NOMO-1 treated with DMSO at 0.1 percent for 48 hours (cell line): ENCODE measurements around the gene GAS7.
"Not testable (repeated sequence)": the region's sequence is repeated elsewhere in the genome, so short reads cannot be mapped to it uniquely, and the experiment has no call there.

Source experiments
- DNase-seq: peaks from one replicate; lab custom pipeline; 2025; ENCODE audit not compliant: unreplicated experiment; lab: John Stamatoyannopoulos, UW

The GAS7 gene

DNA sequence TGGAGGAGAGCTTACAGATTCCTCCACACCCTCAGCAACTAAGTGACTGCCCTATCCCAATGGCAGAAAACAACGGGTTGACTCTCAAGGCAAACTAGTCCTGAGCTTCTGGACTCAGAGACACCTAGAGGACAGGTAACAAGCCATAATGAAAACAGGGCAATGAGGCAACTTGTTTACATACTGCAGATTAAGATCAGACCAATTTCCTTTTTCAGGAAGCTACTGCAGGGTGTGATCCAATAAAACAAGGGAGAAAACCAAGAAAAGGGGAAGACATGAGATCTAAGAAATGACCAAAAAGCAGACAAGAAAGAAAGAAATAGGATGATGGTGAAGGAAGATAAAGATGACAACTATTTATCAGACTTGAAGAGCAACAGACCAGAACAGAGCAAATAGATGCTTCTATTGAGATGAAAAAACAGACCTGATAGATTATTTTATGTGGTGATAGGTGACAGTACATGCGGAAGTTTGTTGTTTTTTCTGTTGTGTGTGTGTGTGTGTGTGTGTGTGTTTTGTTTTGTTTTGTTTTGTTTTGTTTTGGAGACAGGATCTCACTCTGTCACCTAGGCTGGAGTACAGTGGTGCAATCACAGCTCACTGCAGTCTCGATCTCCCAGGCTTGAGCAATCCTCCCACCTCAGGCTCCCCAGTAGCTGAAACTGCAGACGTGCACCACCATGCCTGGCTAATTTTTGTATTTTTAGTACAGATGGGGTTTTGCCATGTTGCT lies 120.7 kb downstream of the GAS7 start:
- DNase-seq: peak; percentile 8

DNA sequence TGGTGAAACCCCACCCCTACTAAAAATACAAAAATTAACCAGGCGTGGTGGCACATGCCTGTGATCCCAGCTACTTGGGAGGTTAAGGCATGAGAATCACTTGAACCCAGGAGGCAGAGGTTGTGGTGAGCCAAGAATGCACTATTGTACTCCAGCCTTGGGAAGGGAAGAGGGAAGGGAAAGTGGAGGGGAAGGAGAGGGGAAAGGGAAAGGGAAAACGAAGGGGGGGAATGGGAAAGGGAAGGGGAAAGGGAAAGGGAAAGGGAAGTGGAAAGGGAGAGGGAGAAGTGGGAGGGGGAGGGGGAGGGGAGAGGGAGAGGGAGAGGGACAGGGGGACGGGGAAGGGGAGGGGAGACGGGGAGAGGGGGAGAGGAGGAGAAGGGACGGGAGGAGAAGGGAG lies 122.5 kb downstream of the GAS7 start:
- DNase-seq: no peak

DNA sequence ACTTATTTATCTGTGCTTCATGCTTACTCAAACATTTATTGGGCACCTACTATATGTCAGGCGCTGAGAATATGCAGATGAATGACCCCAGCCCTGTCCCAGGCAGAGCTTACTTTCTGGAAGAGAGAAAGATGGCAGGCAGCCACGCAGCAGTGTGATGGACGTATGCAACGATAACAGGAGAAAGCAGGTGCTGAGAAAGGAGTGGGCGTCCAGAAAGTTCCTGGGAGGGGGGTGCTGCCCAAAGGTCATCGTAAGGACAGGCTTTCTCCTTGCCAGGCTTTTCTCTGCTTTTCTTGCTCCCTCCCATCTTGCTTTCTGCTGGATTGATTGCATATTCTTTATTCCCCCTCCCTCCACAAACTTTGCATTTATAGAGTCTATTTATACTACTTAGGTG lies 124.5 kb downstream of the GAS7 start:
- no peak for DNase-seq

DNA sequence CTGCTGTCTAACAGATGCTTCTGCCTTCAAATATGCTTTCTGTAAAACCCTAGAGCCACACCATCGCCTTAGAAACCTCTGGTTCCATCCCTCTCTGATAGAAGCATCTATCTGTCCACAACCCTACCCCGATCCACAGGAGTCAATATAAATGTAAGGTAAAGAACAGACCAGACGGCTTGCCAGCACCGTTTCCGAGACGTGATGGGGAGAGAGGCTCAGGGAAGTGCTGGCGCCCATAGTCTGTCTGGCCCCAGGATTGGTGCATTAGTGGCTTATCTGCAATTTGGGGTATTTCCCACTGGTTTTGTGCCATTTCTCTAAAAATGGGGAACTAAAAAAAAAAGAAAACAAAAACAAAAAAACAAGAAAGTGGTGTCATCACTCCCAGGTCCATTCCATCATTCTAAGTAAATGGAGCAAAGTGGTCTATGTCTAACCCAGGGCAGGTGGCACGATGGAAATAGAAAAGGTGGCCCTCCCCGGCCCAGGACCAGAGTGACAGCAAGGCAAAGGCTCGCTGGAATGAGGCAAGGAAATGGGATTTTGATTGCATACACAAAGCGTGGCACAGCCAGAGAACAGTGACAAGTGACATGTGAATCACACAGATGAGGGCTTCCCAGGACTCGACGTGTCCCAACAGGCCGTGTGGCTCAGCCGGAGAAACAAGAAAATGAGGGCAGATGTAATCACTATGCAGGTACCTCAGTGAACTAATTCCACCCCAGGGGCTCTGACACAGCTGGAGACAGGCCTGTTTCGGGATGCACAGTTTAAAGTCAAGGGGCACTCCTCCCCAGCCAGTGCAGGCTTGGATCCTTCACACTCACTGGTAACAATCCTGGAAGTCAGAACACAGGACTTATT lies 125.6 kb downstream of the GAS7 start:
- DNase-seq: no peak

DNA sequence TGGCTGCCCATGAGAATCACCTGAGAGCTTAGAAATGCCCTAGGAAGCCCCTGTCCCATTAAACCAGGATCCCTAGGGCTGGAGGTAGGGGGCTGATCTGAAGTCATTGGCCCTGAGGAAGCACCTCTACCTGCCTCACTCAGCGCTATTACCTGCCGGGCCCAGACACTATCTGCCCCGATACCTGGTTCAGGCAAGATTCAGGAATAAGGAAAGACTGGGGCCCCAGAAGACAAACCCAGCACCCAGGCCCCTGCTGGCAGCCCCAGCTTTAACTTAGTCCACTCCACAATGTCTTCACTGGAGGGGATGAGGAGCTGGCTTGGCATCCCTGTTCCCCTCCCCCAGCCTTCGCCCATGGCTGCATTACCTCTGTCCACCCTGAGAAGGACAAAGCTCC lies 126.3 kb downstream of the GAS7 start:
- DNase-seq: no peak

DNA sequence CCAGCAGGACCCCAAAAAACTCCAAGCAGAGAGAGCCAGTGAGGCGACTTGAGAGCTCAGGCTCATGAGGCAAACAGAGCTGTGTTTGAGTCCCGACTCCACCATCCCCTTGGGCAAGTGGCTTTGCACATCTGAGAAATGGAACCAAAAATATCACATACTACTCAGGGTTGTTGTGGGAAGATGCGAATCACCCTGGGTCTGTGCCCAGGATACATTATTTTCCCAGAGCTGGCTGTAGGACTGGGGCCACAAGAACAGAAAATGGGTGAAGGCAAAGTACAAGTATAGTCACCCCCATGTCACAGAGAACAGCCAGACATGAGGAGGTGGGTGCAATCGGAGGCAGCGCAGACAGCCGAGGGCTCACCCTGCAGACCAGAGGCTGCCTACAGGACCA lies 127.3 kb downstream of the GAS7 start:
- no peak for DNase-seq

DNA sequence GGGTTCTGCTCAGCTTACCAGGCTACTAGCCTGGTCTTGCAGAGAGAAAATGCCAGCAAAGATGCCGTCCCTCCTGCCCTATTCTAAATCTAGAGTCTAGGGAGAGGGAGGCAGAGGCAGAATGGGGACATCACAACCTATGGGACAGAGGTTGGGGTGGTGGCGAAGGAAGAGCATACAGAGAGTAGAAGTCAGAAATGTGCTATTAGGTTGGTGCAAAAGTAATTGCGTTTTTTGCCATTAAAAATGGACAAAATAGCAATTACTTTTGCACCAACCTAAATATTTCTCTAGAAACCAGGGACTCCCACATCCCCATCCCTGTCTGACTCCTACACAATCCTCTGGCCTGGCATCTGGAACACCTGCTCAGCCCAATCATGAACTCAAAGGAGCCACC lies 127.7 kb downstream of the GAS7 start:
- DNase-seq: no peak

DNA sequence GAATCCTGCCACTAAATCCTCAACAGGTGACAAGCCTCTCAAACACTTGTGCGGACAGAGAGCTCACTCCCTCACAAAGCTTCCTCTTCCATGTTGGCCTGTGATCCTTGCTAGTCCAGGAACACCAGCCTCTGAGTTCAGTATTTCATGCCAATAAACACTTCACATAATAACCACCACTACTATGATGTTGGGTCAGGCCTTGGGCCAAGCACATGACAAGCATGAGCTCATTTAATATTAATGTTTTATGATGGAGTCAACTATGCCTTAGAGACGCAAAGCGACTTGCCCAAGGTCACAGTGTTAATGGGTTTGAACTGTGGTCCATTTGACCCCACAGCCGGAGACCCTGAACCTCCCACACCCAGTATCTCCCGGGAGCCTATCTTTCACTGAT lies 129.1 kb downstream of the GAS7 start:
- no peak for DNase-seq

DNA sequence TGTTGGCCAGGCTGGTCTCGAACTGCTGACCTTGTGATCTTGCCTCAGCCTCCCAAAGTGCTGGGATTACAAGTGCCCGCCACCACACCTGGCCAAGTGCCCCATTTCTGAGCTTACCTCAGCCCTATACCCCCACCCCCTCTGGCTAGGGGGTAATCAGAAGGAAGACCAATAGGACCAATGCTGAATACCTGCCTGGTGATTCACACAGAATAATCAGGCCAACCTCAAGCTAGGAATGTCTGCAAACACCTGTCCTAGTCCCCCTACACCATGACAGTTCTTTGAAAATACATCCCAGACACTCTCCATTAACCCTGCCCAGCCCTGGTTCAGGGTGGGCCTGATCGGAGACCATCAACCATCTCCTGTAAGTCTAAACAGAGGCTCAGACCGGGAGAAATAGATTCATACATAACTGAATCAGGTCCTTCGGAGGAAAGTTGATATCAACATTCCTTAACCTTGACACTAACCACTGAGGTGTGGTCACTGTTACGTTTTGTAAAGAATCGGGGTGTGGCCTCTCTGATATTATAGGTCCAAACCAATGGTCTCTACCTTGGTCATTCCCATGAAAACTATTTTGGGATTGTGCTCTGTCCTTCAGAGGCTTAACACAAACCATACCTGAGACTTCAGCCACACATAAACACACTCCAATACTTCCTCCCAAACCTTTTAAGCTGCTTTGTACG lies 130.8 kb downstream of the GAS7 start:
- no peak for DNase-seq

DNA sequence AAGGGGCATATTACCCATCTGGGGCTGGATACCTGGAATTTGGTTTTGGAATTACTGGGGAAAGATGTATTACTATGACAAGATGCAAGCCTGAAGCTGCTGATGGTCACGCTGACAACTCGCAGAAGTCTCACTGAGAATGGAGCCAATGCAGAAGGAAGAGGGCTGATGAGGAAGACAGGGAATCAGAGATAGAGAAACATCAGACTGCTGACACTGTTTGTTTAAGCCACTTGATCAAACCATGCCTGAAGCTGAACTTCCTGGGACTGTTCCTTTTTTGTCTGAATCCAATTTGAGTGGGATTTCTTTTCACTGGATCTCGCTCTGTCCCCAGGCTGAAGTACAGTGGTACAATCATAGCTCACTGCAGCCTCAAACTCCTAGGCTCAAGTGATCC lies 133.9 kb downstream of the GAS7 start:
- no peak for DNase-seq

DNA sequence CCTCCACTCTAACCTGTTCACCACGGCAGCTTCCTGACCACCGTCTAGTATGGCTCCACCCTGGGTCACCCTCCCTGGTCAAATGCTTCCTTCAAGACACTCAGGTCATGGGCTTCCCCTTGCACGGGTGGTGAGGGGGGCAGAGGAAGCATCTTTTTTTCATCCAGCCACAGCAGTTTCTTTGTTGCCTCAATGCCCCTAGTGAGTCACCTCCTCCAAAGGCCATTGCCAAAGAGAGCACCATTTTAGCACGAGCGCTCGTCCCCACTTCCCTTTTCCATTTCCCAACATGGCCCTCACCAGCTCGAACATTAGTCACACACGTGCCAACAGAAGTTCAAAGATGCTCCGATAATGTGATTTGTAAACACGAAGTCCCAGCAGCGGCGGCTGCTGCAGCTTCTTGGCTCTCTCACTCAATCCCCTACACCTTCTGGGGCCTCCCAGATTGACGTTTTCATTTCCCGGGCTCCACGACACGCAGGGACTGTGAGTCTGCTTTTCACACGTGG lies 134.6 kb downstream of the GAS7 start:
- DNase-seq: peak; percentile 99

DNA sequence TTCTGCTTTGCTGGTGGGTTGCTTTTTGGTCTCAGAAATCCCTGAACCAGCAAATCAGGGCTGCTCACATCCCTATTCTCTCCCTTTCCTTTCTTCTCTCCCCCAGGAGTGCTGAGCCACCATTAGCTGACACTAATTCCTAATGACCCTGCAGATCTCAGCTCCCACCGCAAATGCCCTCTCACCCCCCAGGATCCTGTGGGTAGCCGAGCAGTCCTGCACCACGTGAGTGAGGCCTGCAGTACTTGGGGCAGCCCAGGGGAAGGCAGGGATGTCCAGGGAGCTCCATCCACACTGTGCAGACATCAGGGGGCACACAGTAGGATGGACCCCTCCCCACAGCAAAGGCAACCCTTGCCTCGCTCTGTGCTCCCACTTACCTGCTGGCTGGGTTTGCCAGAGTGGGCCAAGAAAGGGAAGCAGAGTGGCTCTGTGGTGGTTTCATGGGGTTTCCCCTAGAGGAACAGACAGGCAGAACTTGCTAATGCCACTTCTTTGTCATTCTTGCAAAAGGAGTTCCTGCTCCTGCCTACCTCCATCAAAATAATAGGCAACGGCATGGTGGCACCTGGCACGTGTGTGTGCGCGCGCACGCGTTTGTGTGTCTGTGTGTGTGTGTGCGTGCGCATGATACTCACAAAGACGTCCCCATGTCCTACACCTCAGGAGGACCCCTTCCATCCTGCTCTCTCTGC lies 135.6 kb downstream of the GAS7 start:
- DNase-seq: peak; percentile 77

DNA sequence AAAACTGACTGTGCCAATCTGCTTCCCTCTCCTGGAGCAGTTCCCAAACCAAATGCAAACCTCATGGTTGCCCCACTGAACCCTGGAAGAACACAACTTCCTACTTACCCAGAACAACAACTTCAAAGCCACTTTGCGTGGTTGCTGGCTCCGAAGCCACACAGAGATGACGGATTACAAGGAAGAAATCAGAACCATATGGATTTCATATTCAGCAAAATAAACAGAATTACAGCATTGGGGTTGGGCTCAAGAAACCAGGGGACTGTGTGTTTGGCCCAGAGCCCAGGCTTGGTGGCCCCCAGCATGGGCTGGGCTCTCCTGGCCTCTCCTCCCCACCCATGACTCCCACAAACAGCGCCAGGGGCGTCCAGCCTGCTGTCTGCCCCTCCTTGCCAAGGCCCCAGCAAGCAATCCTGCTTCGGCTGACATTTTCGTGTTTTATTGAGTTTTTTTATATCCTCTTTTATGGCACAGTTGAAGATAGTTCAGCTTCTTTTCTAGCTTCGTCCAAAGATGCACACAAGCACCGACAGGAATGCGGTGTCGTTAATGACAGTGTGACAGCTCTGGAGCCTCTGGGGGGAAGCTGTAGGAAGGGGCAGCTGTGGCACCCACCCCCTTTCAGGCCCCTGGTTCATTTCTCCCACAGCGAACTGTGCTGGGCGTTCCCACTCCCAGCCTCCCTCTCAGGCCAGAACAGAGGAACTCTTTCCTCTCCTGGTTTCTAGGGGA lies 137.1 kb downstream of the GAS7 start:
- no peak for DNase-seq

DNA sequence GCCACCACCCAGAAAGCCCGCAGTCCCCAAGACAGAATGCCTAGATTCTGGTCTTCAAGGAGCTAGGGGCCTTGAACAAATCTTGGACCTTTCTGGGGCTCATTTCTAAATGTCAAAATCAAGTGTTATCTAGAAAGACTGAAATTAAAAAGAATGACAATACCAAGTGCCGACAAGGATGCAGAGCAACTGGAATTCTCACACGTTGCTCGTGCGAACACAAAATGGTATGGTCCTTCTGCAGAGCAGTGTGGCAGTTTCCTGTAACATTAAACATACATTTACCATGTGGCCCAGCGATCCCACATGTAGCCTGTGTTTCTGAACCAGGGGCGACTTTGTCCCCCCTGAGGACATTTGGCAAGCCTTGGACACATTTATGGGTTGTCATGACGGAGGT lies 137.9 kb downstream of the GAS7 start:
- DNase-seq: no peak

DNA sequence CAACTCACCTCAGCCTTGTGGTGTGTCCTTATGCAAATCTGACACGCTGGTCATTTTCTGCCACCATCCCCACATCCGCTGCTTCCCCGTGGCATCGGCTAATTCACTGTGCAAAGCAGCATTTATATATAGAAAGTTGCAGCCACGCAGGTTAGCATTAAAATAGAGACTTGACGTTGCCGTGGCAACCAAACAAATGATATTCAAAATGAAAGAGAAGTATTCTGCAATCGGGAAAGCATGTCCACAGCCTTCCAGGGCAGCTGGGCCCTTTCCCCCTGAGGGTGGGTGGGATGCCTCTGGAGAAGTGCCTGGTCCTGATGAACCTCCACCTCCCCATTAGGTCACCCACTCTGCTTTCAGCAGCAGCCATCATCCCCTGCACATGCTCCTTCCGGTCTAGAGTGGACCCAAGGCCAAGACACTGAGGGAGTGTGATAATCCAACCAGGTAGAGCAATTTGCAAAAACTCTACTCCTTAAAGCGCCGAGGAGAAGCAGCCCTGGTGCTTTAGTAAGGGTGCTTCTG lies 138.7 kb downstream of the GAS7 start:
- peak; percentile 55 for DNase-seq

DNA sequence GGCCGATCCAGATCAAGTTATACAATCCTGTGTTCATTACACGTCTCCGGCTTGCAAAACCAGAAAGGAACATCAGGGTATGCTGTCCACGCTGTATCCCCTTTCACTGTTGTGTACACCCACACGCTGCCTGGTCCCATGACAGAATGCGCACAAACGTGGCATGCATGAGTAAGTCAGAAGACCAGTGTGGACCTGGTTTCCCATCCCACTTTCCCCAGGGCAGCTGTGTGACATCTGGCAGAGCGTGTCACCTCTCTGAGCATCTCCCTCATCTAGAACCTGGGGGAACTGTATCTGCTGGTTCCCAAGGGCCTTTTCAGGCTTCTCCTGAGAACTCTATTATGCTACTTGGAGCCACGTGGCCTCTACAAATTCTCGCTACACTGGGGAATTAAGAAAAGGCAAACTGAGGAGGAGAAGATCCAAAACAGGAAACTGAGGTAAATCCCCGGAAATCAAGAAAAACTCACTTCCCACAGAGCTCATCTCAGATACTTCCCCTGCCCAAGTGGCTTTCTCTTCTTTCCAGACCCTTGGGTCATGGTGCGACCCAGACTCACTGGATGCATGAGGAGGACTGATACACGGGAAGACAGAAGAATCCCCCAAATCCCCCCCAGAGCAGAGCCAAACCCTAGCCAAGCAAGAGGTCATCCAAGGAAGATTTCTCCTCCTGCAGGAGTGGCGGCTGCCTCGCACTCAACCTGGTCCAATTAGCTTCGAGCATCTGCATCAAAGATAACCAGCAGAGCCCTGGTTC lies 139.3 kb downstream of the GAS7 start:
- DNase-seq: no peak

DNA sequence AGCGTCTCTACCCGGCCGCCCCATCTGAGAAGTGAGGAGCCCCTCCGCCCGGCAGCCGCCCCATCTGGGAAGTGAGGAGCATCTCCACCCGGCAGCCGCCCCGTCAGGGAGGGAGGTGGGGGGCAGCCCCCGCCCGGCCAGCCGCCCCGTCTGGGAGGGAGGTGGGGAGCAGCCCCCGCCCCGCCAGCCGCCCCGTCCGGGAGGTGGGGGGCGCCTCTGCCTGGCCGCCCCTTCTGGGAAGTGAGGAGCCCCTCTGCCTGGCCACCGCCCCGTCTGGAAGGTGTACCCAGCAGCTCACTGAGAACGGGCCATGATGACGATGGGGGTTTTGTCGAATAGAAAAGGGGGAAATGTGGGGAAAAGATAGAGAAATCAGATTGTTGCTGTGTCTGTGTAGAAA lies 140.9 kb downstream of the GAS7 start:
- not testable (repeated sequence) for DNase-seq

DNA sequence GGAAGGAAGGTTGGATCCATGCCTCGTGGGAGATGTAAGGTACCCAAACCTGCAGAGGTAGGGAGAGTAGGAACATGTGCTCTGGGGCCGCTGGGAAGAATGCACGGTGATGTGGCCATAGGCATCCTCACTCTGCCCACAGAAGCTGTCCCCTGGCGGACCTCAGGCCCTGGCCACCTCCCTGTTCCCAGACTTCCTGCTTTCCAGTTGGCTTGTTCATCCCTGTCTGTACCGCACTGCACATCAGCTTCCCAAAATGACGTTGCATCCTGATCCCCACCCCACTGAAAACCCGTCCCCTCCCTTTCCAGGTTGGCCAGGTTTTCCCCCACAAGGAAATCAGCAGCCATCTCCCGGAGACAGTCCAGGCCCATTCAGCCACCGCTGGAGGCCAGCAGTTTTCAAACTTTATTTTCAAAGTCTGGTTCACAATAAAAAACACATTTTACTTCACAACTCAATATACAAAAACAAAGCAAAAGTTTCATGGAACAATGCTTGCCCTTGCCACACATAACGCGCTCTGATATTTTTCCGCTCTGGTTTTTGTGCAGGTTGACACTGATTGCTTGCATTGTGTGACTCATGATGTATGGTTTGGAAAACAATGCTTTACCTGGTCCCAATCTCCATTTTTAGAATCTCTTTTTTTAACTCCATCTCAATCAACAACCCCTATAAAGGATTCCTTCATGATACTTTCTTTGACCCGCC lies 143.0 kb downstream of the GAS7 start:
- DNase-seq: no peak
